ENCODE results near the gene STAT1.

The STAT1 gene

GRCh38 chr2:191015831-191016230 lies 1.9 kb upstream of the STAT1 start:
- Histone ChIP-seq H3K4me3 (ENCODE audit: low read depth, low read length) (no peak overlapping the region), H3K27ac (ENCODE audit: low read depth, low read length) (no peak overlapping the region), H3K4me1 (ENCODE audit: control insufficient read depth, insufficient read depth, low read length) (0 out of 2 replicates have a peak, but pooled peaks cover 5% of the 10 kb centered on the region), H3K36me3 (ENCODE audit: control insufficient read depth, insufficient read depth, low read length) (peaks cover 6% of the 10 kb centered on the region; the same call in 1 of the 2 replicates), H3K9ac (ENCODE audit: low read depth, low read length) (no peak overlapping the region), H3K9me3 (ENCODE audit: control insufficient read depth, insufficient read depth, low read length) (no peaks in the 10 kb centered on the region), H3K27me3 (ENCODE audit: control insufficient read depth, insufficient read depth, low read length) (peaks cover 29% of the 10 kb centered on the region)

- Histone ChIP-seq H3K4me1 (ENCODE audit: control insufficient read depth, insufficient read depth, low read length) (0 out of 2 replicates have a peak, but pooled peaks cover 5% of the 10 kb centered on the region), H3K27me3 (ENCODE audit: control insufficient read depth, insufficient read depth, low read length) (peaks cover 29% of the 10 kb centered on the region), H3K4me3 (ENCODE audit: low read depth, low read length) (no peak overlapping the region), H3K36me3 (ENCODE audit: control insufficient read depth, insufficient read depth, low read length) (peaks cover 8% of the 10 kb centered on the region), H3K9ac (ENCODE audit: low read depth, low read length) (no peak overlapping the region), H3K27ac (ENCODE audit: low read depth, low read length) (no peak overlapping the region), H3K9me3 (ENCODE audit: control insufficient read depth, insufficient read depth, low read length) (no peaks in the 10 kb centered on the region)
Observed at GRCh38 chr2:191015239-191015638, 1.3 kb upstream of the STAT1 start.

GRCh38 chr2:191014653-191015020 lies 666 bp upstream of the STAT1 start:
- H3K27ac ChIP-seq (ENCODE audit: low read depth, low read length), result peak overlapping the region; percentile 61

GRCh38 chr2:191013682-191013931 lies 364 bp downstream of the STAT1 start:
- Histone ChIP-seq H3K4me1 (ENCODE audit: control insufficient read depth, insufficient read depth, low read length) (0 out of 2 replicates have a peak, but pooled peaks cover 5% of the 10 kb centered on the region), H3K9ac (ENCODE audit: low read depth, low read length) (peak overlapping the region; percentile 77; the same call in 1 of the 2 replicates), H3K36me3 (ENCODE audit: control insufficient read depth, insufficient read depth, low read length) (peaks cover 25% of the 10 kb centered on the region), H3K27ac (ENCODE audit: low read depth, low read length) (peak overlapping the region; percentile 76), H3K27me3 (ENCODE audit: control insufficient read depth, insufficient read depth, low read length) (peaks cover 26% of the 10 kb centered on the region), H3K9me3 (ENCODE audit: control insufficient read depth, insufficient read depth, low read length) (no peaks in the 10 kb centered on the region), H3K4me3 (ENCODE audit: low read depth, low read length) (peak overlapping the region; percentile 94)

More at GRCh38 chr2:191014653-191015020, 666 bp upstream of the STAT1 start:
- peak overlapping the region; percentile 94 for H3K4me3 ChIP-seq (ENCODE audit: low read depth, low read length)
- peaks cover 14% of the 10 kb centered on the region for H3K36me3 ChIP-seq (ENCODE audit: control insufficient read depth, insufficient read depth, low read length)
- H3K4me1 ChIP-seq (ENCODE audit: control insufficient read depth, insufficient read depth, low read length), result 0 out of 2 replicates have a peak, but pooled peaks cover 5% of the 10 kb centered on the region
- H3K9ac ChIP-seq (ENCODE audit: low read depth, low read length), result peak overlapping the region; percentile 44
- peaks cover 29% of the 10 kb centered on the region for H3K27me3 ChIP-seq (ENCODE audit: control insufficient read depth, insufficient read depth, low read length)
- no peaks in the 10 kb centered on the region for H3K9me3 ChIP-seq (ENCODE audit: control insufficient read depth, insufficient read depth, low read length)

GRCh38 chr2:191012845-191013681 lies 908 bp downstream of the STAT1 start:
- Histone ChIP-seq H3K36me3 (ENCODE audit: control insufficient read depth, insufficient read depth, low read length) (peaks cover 30% of the 10 kb centered on the region), H3K27ac (ENCODE audit: low read depth, low read length) (no peak overlapping the region), H3K27me3 (ENCODE audit: control insufficient read depth, insufficient read depth, low read length) (peaks cover 23% of the 10 kb centered on the region), H3K9me3 (ENCODE audit: control insufficient read depth, insufficient read depth, low read length) (no peaks in the 10 kb centered on the region), H3K9ac (ENCODE audit: low read depth, low read length) (peak overlapping the region; percentile 77; the same call in 1 of the 2 replicates), H3K4me1 (ENCODE audit: control insufficient read depth, insufficient read depth, low read length) (0 out of 2 replicates have a peak, but pooled peaks cover 5% of the 10 kb centered on the region), H3K4me3 (ENCODE audit: low read depth, low read length) (peak overlapping the region; percentile 94)

- H3K9me3 ChIP-seq (ENCODE audit: control insufficient read depth, insufficient read depth, low read length), result no peaks in the 10 kb centered on the region
- peaks cover 37% of the 10 kb centered on the region for H3K36me3 ChIP-seq (ENCODE audit: control insufficient read depth, insufficient read depth, low read length)
- H3K4me1 ChIP-seq (ENCODE audit: control insufficient read depth, insufficient read depth, low read length), result 0 out of 2 replicates have a peak, but pooled peaks cover 5% of the 10 kb centered on the region
- H3K4me3 ChIP-seq (ENCODE audit: low read depth, low read length), result no peak overlapping the region
- H3K27ac ChIP-seq (ENCODE audit: low read depth, low read length), result no peak overlapping the region
- H3K9ac ChIP-seq (ENCODE audit: low read depth, low read length), result no peak overlapping the region
- peaks cover 23% of the 10 kb centered on the region for H3K27me3 ChIP-seq (ENCODE audit: control insufficient read depth, insufficient read depth, low read length)
Observed at GRCh38 chr2:191012346-191012745, 1.6 kb downstream of the STAT1 start.

- Histone ChIP-seq H3K27ac (ENCODE audit: low read depth, low read length) (no peak overlapping the region), H3K27me3 (ENCODE audit: control insufficient read depth, insufficient read depth, low read length) (peaks cover 17% of the 10 kb centered on the region), H3K36me3 (ENCODE audit: control insufficient read depth, insufficient read depth, low read length) (peaks cover 49% of the 10 kb centered on the region), H3K9ac (ENCODE audit: low read depth, low read length) (no peak overlapping the region), H3K4me1 (ENCODE audit: control insufficient read depth, insufficient read depth, low read length) (0 out of 2 replicates have a peak, but pooled peaks cover 5% of the 10 kb centered on the region), H3K4me3 (ENCODE audit: low read depth, low read length) (no peak overlapping the region), H3K9me3 (ENCODE audit: control insufficient read depth, insufficient read depth, low read length) (no peaks in the 10 kb centered on the region)
Observed at GRCh38 chr2:191010887-191011885, 2.8 kb downstream of the STAT1 start.

- Histone ChIP-seq H3K9ac (ENCODE audit: low read depth, low read length) (no peak overlapping the region), H3K9me3 (ENCODE audit: control insufficient read depth, insufficient read depth, low read length) (no peaks in the 10 kb centered on the region), H3K27ac (ENCODE audit: low read depth, low read length) (no peak overlapping the region), H3K36me3 (ENCODE audit: control insufficient read depth, insufficient read depth, low read length) (peaks cover 63% of the 10 kb centered on the region), H3K27me3 (ENCODE audit: control insufficient read depth, insufficient read depth, low read length) (peaks cover 3% of the 10 kb centered on the region), H3K4me1 (ENCODE audit: control insufficient read depth, insufficient read depth, low read length) (0 out of 2 replicates have a peak, but pooled peaks cover 5% of the 10 kb centered on the region), H3K4me3 (ENCODE audit: low read depth, low read length) (no peak overlapping the region)
Observed at GRCh38 chr2:191009541-191010374, 4.2 kb downstream of the STAT1 start.

- H3K27ac ChIP-seq (ENCODE audit: low read depth, low read length), result no peak overlapping the region
- H3K4me3 ChIP-seq (ENCODE audit: low read depth, low read length), result no peak overlapping the region
- no peaks in the 10 kb centered on the region for H3K27me3 ChIP-seq (ENCODE audit: control insufficient read depth, insufficient read depth, low read length)
- peaks cover 78% of the 10 kb centered on the region for H3K36me3 ChIP-seq (ENCODE audit: control insufficient read depth, insufficient read depth, low read length)
- no peak overlapping the region for H3K9ac ChIP-seq (ENCODE audit: low read depth, low read length)
- no peaks in the 10 kb centered on the region for H3K9me3 ChIP-seq (ENCODE audit: control insufficient read depth, insufficient read depth, low read length)
- no peaks in the 10 kb centered on the region for H3K4me1 ChIP-seq (ENCODE audit: control insufficient read depth, insufficient read depth, low read length)
Observed at GRCh38 chr2:191008286-191008685, 5.7 kb downstream of the STAT1 start.
